Measurements from ENCODE around the gene PEX14.

Gene PEX14

GRCh38 chr1:10597492-10598388 is 123.0 kb downstream of the PEX14 start:
- DNase-seq: peak; percentile 49

GRCh38 chr1:10598389-10598702 is 123.6 kb downstream of the PEX14 start:
- peak; percentile 50 for DNase-seq

GRCh38 chr1:10599194-10599861 is 124.6 kb downstream of the PEX14 start:
- no peak for DNase-seq

- no peak for DNase-seq
Measured at GRCh38 chr1:10601342-10602070, 126.8 kb downstream of the PEX14 start.

GRCh38 chr1:10602936-10603335 is 128.2 kb downstream of the PEX14 start:
- DNase-seq: no peak

GRCh38 chr1:10604966-10605365 is 130.2 kb downstream of the PEX14 start:
- no peak for DNase-seq

GRCh38 chr1:10606064-10606463 is 131.3 kb downstream of the PEX14 start:
- DNase-seq: no peak

- DNase-seq: no peak
Measured at GRCh38 chr1:10607228-10607627, 132.5 kb downstream of the PEX14 start.

GRCh38 chr1:10608690-10609089 is 133.9 kb downstream of the PEX14 start:
- no peak for DNase-seq

- DNase-seq: no peak
Measured at GRCh38 chr1:10610901-10611600, 136.3 kb downstream of the PEX14 start.

- no peak for DNase-seq
Measured at GRCh38 chr1:10612436-10613160, 137.8 kb downstream of the PEX14 start.

GRCh38 chr1:10613340-10613739 is 138.6 kb downstream of the PEX14 start:
- DNase-seq: no peak

- DNase-seq: no peak
Measured at GRCh38 chr1:10613861-10614260, 139.1 kb downstream of the PEX14 start.

GRCh38 chr1:10614377-10615225 is 139.9 kb downstream of the PEX14 start:
- DNase-seq: no peak

- no peak for DNase-seq
Measured at GRCh38 chr1:10615332-10615731, 140.6 kb downstream of the PEX14 start.

- DNase-seq: no peak
Measured at GRCh38 chr1:10615932-10616671, 141.4 kb downstream of the PEX14 start.

- no peak for DNase-seq
Measured at GRCh38 chr1:10616696-10617095, 141.9 kb downstream of the PEX14 start.

- DNase-seq: no peak
Measured at GRCh38 chr1:10617318-10617717, 142.6 kb downstream of the PEX14 start.

GRCh38 chr1:10617931-10618885 is 143.5 kb downstream of the PEX14 start:
- no peak for DNase-seq

Measured in eye (tissue), 1 donor.